ENCODE measurements around the gene ARHGEF28.

ARHGEF28 gene

GRCh38 chr5:73668486-73669111 lies 42.6 kb downstream of the ARHGEF28 start:
- no peak overlapping the region for H3K4me3 ChIP-seq (ENCODE audit: low read length)
- TF ChIP-seq CTCF (conservative IDR thresholded peaks at IDR 0.05; ENCODE audit: low read depth, low read length), result no peak
- no peak for DNase-seq (ENCODE audit: low read depth)

GRCh38 chr5:73670731-73671130 lies 44.7 kb downstream of the ARHGEF28 start:
- no peak for TF ChIP-seq CTCF (conservative IDR thresholded peaks at IDR 0.05; ENCODE audit: low read depth, low read length)
- DNase-seq (ENCODE audit: low read depth), result no peak
- H3K4me3 ChIP-seq (ENCODE audit: low read length), result no peak overlapping the region

- TF ChIP-seq CTCF (conservative IDR thresholded peaks at IDR 0.05; ENCODE audit: low read depth, low read length), result no peak
- no peak for DNase-seq (ENCODE audit: low read depth)
Measured at GRCh38 chr5:73672132-73672531, 46.1 kb downstream of the ARHGEF28 start.

GRCh38 chr5:73673161-73673591 lies 47.2 kb downstream of the ARHGEF28 start:
- peak; percentile 65 for DNase-seq (ENCODE audit: low read depth)
- TF ChIP-seq CTCF (conservative IDR thresholded peaks at IDR 0.05; ENCODE audit: low read depth, low read length), result peak; percentile 14
- H3K4me3 ChIP-seq (ENCODE audit: low read length), result no peak overlapping the region

More at GRCh38 chr5:73672132-73672531, 46.1 kb downstream of the ARHGEF28 start:
- no peak overlapping the region for H3K4me3 ChIP-seq (ENCODE audit: low read length)

- no peak for TF ChIP-seq CTCF (conservative IDR thresholded peaks at IDR 0.05; ENCODE audit: low read depth, low read length)
- no peak for DNase-seq (ENCODE audit: low read depth)
- H3K4me3 ChIP-seq (ENCODE audit: low read length), result no peak overlapping the region
Measured at GRCh38 chr5:73674669-73675004, 48.6 kb downstream of the ARHGEF28 start.

GRCh38 chr5:73678322-73678740 lies 52.3 kb downstream of the ARHGEF28 start:
- no peak overlapping the region for H3K4me3 ChIP-seq (ENCODE audit: low read length)
- no peak for TF ChIP-seq CTCF (conservative IDR thresholded peaks at IDR 0.05; ENCODE audit: low read depth, low read length)
- DNase-seq (ENCODE audit: low read depth), result no peak

- no peak for TF ChIP-seq CTCF (conservative IDR thresholded peaks at IDR 0.05; ENCODE audit: low read depth, low read length)
Measured at GRCh38 chr5:73678807-73679206, 52.8 kb downstream of the ARHGEF28 start.

More at GRCh38 chr5:73678807-73679206, 52.8 kb downstream of the ARHGEF28 start:
- no peak overlapping the region for H3K4me3 ChIP-seq (ENCODE audit: low read length)
- no peak for DNase-seq (ENCODE audit: low read depth)
